Fibroblast of skin of left quadriceps (primary cell): ENCODE data around the gene CCNJL.
A peak's percentile ranks its signal among the peaks of the same experiment; 100 is the strongest.
"Not testable (repeated sequence)": the region's sequence is repeated elsewhere in the genome, so short reads cannot be mapped to it uniquely, and the experiment has no call there.

Source experiments
- DNase-seq, 2 experiments: peaks; one replicate each; pipeline ENCODE4 v3.0.0-alpha.2; 2013; ENCODE audit warnings: low read depth in 2 of 2

Gene CCNJL

GRCh38 chr5:160260881-160261815 is 51.2 kb downstream of the CCNJL start:
- DNase-seq: peak; percentile 18 to 20

- no peak for DNase-seq
These were observed 52.2 kb downstream of the CCNJL start for GRCh38 chr5:160260006-160260775.

GRCh38 chr5:160259341-160259740 is 53.0 kb downstream of the CCNJL start:
- DNase-seq: no peak

GRCh38 chr5:160254706-160255105 is 57.7 kb downstream of the CCNJL start:
- DNase-seq: no peak

GRCh38 chr5:160253441-160253840 is 58.9 kb downstream of the CCNJL start:
- no peak for DNase-seq

GRCh38 chr5:160252916-160253315 is 59.4 kb downstream of the CCNJL start:
- DNase-seq: no peak

GRCh38 chr5:160251406-160252155 is 60.8 kb downstream of the CCNJL start:
- DNase-seq: no peak

- DNase-seq: no peak
These were observed 61.5 kb downstream of the CCNJL start for GRCh38 chr5:160250826-160251225.

GRCh38 chr5:160250226-160250625 is 62.1 kb downstream of the CCNJL start:
- no peak for DNase-seq

GRCh38 chr5:160249570-160249969 is 62.8 kb downstream of the CCNJL start:
- DNase-seq: not testable (repeated sequence)

GRCh38 chr5:160245506-160246086 is 66.8 kb downstream of the CCNJL start:
- DNase-seq: no peak

GRCh38 chr5:160242145-160242544 is 70.2 kb downstream of the CCNJL start:
- DNase-seq: no peak

GRCh38 chr5:160240350-160240749 is 72.0 kb downstream of the CCNJL start:
- no peak for DNase-seq

GRCh38 chr5:160237571-160238093 is 74.7 kb downstream of the CCNJL start:
- DNase-seq: no peak

GRCh38 chr5:160235731-160236130 is 76.6 kb downstream of the CCNJL start:
- no peak for DNase-seq

- no peak for DNase-seq
These were observed 79.1 kb downstream of the CCNJL start for GRCh38 chr5:160233215-160233614.

GRCh38 chr5:160231783-160232342 is 80.5 kb downstream of the CCNJL start:
- no peak for DNase-seq

GRCh38 chr5:160230686-160231527 is 81.5 kb downstream of the CCNJL start:
- DNase-seq: no peak

- no peak for DNase-seq
These were observed 83.1 kb downstream of the CCNJL start, which contains the start of gene FABP6 for GRCh38 chr5:160229190-160229742. Gene FABP6, plus strand, starts transcription at chr5:160229506. Its CDS starts 52 bp downstream, at chr5:160229558.

GRCh38 chr5:160227012-160227411 is 85.4 kb downstream of the CCNJL start:
- DNase-seq: no peak
